OCI-LY1 (cell line): ENCODE data around the gene TSPAN3.

Experiments
- EZH2 ChIP-seq: fragments of 200-600 bp; sonication (generic), shearing (Covaris generic); IDR thresholded peaks from 2 replicates; pipeline ENCODE4 v1.8.0; 2017; ENCODE audit warnings: borderline replicate concordance, mixed run types, mild to moderate bottlenecking, antibody characterized with exemption, low read length, moderate library complexity, mixed read lengths
- TF ChIP-seq, protein P1 (sequence below): fragments of 200-600 bp; sonication (generic), shearing (Covaris generic); IDR thresholded peaks from 2 replicates; pipeline ENCODE4 v1.5.1; 2017; ENCODE audit warnings: mild to moderate bottlenecking, antibody characterized with exemption, low read length, moderate library complexity, mixed read lengths

DNA sequence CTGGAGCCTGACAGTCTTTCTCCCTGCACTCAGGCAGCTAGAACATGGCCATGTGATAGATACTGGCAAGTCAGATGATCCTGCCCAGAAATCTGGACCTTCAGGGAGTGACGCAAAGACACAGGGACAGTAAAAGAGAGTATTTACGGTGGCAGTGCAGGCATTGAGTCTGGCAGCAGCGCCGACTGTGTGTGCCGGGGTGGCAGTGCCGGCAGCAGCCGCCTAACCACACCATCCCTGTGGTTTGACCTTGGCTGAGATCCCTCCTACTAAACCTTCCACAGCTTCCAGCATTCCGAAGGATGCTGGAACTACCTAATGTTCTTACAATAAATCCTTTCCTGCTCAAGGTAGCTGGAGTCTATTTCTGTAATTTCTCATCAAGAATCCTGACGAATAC is 4.6 kb upstream of the TSPAN3 start:
- TF ChIP-seq, protein P1, sequence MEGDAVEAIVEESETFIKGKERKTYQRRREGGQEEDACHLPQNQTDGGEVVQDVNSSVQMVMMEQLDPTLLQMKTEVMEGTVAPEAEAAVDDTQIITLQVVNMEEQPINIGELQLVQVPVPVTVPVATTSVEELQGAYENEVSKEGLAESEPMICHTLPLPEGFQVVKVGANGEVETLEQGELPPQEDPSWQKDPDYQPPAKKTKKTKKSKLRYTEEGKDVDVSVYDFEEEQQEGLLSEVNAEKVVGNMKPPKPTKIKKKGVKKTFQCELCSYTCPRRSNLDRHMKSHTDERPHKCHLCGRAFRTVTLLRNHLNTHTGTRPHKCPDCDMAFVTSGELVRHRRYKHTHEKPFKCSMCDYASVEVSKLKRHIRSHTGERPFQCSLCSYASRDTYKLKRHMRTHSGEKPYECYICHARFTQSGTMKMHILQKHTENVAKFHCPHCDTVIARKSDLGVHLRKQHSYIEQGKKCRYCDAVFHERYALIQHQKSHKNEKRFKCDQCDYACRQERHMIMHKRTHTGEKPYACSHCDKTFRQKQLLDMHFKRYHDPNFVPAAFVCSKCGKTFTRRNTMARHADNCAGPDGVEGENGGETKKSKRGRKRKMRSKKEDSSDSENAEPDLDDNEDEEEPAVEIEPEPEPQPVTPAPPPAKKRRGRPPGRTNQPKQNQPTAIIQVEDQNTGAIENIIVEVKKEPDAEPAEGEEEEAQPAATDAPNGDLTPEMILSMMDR = no peak
- no peak for TF ChIP-seq EZH2
